HG03175 (cell line): Measurements from ENCODE around the gene DYNAP.

Experiments
- ATAC-seq: cut with Tn5 transposase; IDR thresholded peaks from one replicate; pipeline ENCODE4 v1.9.1; 2021; ENCODE audit warnings: mild to moderate bottlenecking, moderate library complexity; ENCODE audit not compliant: unreplicated experiment

DYNAP gene

GRCh38 chr18:54630963-54631362 lies 39.9 kb downstream of the DYNAP start:
- ATAC-seq: no peak

GRCh38 chr18:54636217-54636616 lies 45.2 kb downstream of the DYNAP start:
- no peak for ATAC-seq

DNA sequence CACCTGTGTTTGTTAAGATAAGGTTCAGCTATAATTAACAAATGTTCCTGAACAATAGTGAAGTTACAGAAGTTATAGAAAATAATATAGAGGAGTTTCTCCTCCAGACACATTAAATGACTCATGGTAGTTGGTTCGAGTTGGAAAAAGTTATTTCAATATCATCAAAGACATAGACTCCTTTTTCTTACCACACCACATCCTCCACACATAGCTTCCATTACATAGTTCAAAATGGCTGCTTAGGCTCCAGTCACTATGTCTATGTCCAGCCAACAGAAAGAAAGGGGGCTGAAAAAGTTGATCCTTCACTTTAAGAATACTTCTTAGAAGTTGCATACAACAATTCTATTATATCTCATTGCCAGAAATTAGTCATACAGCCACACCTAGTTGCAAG lies 50.7 kb downstream of the DYNAP start:
- no peak for ATAC-seq

DNA sequence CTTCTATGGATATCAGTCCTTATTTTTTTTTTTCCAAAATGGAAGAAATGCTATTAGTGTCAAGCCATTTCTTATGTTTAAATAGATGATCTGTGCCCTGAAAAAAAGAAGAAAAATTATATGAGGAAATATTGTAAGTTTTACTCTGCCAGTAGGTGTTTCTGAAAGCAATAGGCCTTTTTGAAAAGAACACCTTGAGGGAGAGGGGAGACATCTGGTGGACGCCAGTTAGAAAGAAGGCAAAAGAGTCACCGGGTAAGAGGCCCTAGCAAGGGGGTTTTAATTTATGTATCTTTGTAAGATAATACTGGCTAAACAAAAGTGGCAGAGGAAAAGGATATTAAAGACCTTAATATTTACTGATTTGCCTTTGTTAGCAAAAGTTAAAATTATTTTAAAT lies 56.1 kb downstream of the DYNAP start:
- ATAC-seq: no peak
